HG03558 (cell line): ENCODE data around the gene FBXO22.
"Not testable (repeated sequence)": the region's sequence is repeated elsewhere in the genome, so short reads cannot be mapped to it uniquely, and the experiment has no call there.

Experiments
- ATAC-seq: cut with Tn5 transposase; IDR thresholded peaks from one replicate; pipeline ENCODE4 v1.9.1; 2021; ENCODE audit warnings: moderate number of reproducible peaks; ENCODE audit not compliant: unreplicated experiment; ENCODE audit errors: extremely low read depth

The FBXO22 gene

DNA sequence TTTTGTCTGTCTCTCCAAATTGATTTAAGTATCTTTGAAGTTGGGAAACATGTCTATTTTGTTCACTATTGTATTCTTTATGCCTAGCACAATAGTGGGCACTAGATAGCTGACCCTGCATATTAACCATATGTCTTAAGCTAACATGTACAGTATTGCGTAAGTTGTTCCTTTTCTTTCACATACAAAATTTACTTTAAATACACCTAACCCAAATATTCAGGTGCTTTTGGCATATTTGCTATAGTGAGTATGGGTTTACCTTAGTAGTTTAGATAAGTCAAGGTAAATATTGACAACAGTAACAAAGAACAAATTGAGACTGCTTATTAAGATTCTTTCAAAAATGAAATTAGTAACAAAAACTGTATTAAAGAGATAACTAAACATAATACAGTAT is 57.7 kb downstream of the FBXO22 start:
- ATAC-seq, result no peak

DNA sequence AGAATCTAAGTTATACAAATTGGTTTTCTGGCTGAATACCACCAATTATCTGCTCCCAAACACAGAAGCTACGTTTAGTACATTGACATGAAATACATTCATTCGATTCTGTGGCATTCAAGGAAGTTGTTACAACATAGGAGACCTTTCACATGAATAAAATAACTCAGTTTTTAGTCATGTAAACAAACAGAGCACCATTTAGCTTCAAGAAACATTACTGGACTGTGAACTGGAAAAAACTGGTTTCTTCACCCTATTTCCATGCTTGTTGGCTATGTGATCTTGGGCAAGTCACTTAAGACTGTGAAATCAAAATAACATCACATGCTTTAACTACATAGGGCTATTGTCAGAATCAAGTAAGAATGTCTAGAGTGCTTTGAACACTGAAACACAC is 62.4 kb downstream of the FBXO22 start:
- no peak for ATAC-seq

DNA sequence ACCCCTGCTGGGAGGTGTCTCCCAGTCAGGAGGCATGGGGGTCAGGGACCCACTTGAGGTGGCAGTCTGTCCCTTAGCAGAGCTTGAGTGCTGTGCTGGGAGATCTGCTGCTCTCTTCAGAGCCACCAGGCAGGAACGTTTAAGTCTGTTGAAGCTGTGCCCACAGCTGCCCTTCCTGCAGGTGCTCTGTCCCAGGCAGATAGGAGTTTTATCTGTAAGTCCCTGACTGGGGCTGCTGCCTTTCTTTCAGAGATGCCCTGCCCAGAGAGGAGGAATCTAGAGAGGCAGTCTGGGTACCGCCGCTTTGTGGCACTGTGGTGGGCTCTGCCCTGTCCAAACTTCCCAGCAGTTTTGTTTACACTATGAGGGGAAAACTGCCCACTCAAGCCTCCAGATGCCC is 73.1 kb downstream of the FBXO22 start:
- ATAC-seq, result not testable (repeated sequence)

DNA sequence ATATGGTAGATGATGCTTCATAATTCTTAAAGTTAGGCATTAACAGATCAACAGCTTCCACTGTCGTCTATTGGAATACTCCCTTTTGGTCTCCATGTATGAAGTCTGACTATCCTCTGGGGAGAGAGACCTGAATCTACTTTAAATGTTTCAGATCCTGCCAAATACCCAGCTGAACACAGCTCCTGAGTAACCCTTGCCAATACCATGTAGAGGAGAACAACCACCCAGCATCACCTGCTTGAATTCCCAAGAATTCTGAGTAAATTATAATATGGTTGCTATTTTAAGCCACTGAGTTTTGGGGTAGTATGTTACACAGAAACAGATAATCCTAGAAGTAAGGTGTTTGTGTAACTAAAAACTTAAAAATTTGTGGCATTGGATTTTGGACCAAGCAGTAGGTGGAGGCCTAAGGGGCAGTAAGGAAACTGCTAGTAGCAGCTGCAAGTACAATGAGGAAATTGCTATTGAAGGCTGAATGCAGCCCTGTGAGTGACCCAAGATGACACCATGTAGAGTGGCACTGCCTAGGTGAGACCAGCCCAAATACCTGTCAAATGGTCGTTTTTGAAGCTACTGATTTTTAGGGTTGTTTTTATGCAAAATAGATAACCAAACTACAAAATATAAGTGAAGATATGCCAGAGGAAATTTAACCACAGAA is 77.6 kb downstream of the FBXO22 start:
- ATAC-seq, result no peak

DNA sequence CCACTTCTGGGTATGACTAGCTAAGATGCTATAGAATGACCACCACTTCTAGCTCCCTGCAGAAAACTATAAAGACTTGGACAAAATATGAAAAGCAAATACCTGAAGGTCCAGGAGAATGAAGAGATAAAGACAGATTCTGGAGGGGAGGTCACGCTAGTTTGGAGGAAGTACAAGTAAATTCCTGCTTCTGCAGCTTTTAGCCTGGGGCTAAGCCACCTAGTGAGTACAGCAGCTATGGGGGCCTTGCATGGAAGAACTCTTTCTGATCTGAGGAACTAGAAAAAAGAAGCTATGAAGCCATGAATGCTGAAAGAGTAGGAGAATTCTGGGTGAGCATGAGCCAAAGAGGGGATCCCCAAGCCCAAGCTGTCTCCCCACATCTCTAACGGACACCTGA is 78.8 kb downstream of the FBXO22 start:
- ATAC-seq, result no peak

DNA sequence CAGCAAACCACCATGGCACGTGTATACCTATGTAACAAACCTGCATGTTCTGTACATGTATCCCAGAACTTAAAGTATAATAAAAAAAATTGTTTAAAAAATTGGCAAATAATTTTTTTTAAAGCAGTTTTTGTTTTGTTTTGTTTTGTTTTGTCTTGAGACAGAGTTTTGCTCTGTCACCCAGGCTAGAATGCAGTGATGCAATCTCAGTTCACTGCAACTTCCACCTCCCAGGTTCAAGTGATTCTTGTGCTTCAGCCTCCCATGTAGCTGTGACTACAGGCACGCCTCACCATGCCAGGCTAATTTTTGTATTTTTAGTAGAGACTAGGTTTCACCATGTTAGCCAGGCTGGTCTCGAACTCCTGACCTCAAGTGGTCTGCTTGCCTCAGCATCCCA is 81.0 kb downstream of the FBXO22 start:
- ATAC-seq, result not testable (repeated sequence)

DNA sequence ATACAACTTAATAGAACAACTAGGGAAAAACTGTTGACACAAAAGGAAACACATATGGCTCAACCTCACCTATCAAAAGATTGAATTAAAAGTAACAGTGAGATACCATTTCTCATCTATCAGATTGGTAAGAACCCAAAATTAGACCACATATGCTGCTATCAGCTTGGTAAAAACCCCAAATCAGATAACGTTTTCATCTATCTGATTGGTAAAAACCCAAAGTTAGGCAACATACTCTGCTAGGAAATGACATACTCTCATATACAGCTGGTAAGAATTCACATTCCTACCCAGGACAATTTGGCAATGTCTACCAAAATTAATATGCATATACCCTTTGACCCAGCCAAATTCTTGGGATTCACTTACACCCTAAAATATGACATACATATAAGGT is 82.3 kb downstream of the FBXO22 start:
- no peak for ATAC-seq

DNA sequence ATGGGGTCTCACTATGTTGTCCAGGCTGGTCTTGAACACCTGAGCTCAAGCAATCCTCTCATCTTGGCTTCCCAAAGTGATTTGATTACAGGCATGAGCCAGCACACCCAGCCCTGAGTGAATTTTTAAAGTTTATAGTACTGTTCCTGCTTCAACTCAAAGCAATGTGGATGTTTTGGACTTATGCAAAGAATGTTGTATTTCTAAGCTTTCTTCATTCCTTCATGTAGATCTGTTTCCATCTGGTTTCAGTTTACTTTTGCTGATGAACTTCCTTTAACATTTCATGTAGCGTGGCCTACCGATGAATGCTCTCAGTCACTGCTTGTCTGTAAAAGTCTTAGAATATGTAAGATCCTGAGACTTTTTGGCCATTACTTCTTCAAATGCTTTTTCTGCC is 85.4 kb downstream of the FBXO22 start:
- ATAC-seq, result no peak

DNA sequence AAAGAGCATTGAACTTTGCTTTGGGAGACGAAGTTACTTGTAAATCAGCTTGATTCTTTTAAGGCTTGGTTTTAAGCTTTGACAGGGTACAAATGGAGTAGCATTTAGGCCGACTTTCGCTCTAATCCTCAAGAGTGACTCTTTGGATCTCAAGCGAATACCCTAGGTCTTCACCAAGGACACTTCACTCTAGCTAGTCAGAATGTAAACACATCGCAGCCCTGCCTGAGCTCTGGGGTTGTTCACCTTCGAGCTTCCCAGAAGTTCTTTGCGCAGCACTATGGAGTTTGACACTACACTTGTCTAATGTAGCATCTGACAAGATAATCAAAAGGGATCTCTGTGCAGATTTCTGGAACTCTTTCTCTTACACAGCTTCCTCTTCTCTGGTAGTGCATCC is 86.2 kb downstream of the FBXO22 start:
- ATAC-seq, result no peak
